Activated naive CD4-positive, alpha-beta T cell treated with anti-CD3 and anti-CD28 coated beads, Interleukin-2, amount 10 ng/mL, durations not matched to agents 7 days and 5 days (primary cell): Measurements from ENCODE around the gene FAM89B.

Source experiments
- CTCF ChIA-PET: fragments of 350-600 bp; sonication (Branson Sonifier 250); formaldehyde crosslinking; loops from one replicate; lab custom pipeline; 2021; ENCODE audit warnings: antibody characterized with exemption; lab: Charles Lee
- DNase-seq: peaks from one replicate; pipeline ENCODE4 v3.0.0-alpha.2; 2020
- H3K27ac Mint-ChIP-seq: one replicate; pipeline ENCODE4 v1.8.0; 2021; ENCODE audit warnings: mild to moderate bottlenecking, moderate library complexity, mixed read lengths
- H3K27me3 Mint-ChIP-seq: one replicate; pipeline ENCODE4 v1.8.0; 2021; ENCODE audit warnings: mild to moderate bottlenecking, mixed read lengths
- H3K36me3 Mint-ChIP-seq: one replicate; pipeline ENCODE4 v1.8.0; 2021; ENCODE audit warnings: mixed read lengths
- H3K4me1 Mint-ChIP-seq: one replicate; pipeline ENCODE4 v1.8.0; 2021; ENCODE audit warnings: mixed read lengths
- H3K4me3 Mint-ChIP-seq: one replicate; pipeline ENCODE4 v1.8.0; 2021; ENCODE audit warnings: mild to moderate bottlenecking, moderate library complexity, mixed read lengths
- H3K9me3 Mint-ChIP-seq: one replicate; pipeline ENCODE4 v1.8.0; 2021; ENCODE audit warnings: mixed read lengths

FAM89B gene

DNA sequence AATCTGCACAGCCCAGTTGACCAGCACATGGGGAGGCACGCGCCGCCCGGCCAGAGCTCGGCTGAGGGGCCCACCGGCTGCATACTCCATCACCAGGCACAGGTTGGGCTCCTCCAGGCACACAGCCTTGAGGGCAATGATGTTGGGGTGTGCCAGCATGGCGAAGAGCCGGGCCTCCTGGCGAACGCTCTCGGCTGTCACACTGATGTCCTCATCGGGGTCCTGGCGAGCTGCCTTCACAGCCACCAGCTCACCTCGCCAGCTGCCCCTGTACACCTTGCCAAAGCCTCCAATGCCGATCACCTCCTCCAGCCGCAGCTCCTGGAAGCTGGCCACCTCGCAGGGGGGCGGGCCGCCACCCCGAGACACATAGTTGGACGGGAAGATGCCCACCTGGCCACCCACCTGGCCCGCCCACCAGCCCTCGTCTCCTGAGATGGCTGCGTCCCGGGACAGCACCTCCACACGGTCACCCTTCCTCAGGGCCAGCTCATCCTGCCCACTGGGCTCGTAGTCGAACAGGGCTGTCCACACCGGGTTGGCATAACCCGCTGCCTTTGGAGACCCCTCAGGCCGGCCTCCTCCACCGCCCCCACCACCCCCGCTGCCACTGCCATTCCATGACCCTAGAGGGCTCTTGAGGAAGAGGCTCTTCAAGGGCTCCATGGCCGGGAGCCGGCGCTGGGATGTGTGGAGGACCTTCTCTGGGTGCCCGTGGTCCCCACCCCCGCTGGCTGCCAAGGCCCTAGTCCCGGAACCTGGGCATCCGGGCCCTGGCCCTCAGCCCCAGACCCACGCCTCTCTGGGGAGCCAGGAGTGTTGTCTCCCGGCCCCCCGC is 41.0 kb downstream of the FAM89B start:
- peak overlapping the region; percentile 97 for H3K27ac Mint-ChIP-seq
- H3K27me3 Mint-ChIP-seq: no peaks in the 10 kb centered on the region
- CTCF ChIA-PET: interaction anchor here (1.0 to 2.0 kb wide), 8 partner anchors 10 to 73 kb away, joined by 3 to 11 read pairs (median 4); partner anchors contain the start of gene SIPA1
- H3K9me3 Mint-ChIP-seq: no peaks in the 10 kb centered on the region
- H3K36me3 Mint-ChIP-seq: peaks cover 37% of the 10 kb centered on the region
- H3K4me1 Mint-ChIP-seq: peaks cover 63% of the 10 kb centered on the region
- peak overlapping the region; percentile 97 for H3K4me3 Mint-ChIP-seq
- no peak for DNase-seq

DNA sequence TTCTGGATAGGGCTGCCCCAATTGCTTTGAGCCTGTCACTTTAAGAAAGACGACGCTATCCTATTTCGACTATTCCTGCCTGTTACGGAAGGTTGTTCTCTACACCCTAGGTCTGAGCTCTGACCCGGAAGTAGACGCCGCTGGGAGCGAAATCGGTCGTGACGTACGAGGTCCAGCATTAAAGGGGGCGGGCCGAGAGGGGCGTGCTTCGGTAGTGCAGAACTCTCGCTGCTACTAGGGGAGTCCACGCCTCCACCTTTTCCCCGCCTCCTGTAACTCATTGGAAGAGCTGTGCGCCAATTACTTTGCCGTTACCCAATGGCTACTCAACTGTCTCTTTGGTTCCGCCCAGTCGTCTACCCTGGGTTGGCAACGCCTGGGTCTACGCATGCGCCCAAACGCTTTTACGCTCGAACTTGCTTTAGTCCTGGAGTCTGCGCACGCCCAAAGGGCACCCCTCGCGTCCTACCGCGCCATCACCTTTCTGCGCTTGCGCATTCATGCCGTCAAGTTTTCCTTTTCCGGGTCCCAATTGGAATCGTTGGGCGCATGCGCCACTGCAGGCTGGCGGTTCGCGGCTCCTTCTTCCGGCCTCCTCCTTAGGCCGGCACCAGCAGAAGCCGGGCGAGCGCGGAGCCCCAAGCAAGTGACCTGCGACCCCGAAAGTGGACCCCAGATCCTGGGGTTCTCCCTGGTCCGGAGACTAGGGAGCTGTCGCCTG is 43.1 kb downstream of the FAM89B start, which contains the start of gene PCNX3:
Gene PCNX3 (plus strand): TSS at position 548 of the 721 bp plus-strand sequence. CDS start 536 bp downstream, outside the sequence.
- CTCF ChIA-PET: interaction anchor here (0.6 to 1.8 kb wide), 12 partner anchors 8 to 452 kb away, joined by 3 to 8 read pairs (median 4); partner anchors contain the start of genes FAM89B, KCNK7 and ZNRD2
- no peaks in the 10 kb centered on the region for H3K27me3 Mint-ChIP-seq
- H3K36me3 Mint-ChIP-seq: peaks cover 33% of the 10 kb centered on the region
- H3K27ac Mint-ChIP-seq: peak within 1 kb of the TSS; percentile 97
- peaks cover 48% of the 10 kb centered on the region for H3K4me1 Mint-ChIP-seq
- peak within 1 kb of the TSS; percentile 97 for H3K4me3 Mint-ChIP-seq
- DNase-seq: peak; percentile 100
- H3K9me3 Mint-ChIP-seq: no peaks in the 10 kb centered on the region

DNA sequence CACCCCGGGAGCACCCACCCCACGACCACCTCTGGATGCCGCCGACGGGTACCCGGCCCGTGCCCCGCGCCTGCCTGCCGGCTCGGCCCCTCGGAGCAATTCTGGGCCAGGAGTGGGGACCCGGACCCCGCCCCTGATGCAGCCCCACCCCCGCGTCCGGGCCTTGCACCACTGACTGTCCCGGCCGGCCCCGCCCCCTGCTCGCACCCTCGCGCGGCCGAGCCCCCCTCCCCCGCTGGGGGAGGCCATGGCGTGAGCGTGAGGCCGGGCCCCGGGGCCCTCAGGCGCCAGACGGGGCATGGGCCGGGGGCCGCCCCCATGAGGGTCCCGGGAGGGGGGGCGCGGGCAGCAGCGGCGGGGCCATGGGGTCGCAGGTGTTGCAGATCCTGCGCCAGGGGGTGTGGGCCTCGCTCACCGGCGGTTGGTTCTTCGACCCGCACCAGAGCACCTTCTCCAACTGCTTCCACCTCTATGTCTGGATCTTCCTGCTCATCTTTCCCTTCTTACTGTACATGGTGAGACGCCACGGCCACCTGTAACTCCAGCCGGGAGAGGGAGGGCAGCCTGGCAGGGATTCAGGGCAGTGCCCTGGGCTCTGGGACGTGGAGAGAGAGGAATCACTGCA is 43.7 kb downstream of the FAM89B start:
- CTCF ChIA-PET: interaction anchor here (1.1 to 1.8 kb wide), 7 partner anchors 10 to 164 kb away, joined by 3 to 8 read pairs (median 5); partner anchors contain the start of gene KCNK7
- no peaks in the 10 kb centered on the region for H3K27me3 Mint-ChIP-seq
- peak overlapping the region; percentile 97 for H3K27ac Mint-ChIP-seq
- H3K4me1 Mint-ChIP-seq: peaks cover 42% of the 10 kb centered on the region
- H3K36me3 Mint-ChIP-seq: peaks cover 33% of the 10 kb centered on the region
- peak overlapping the region; percentile 97 for H3K4me3 Mint-ChIP-seq
- DNase-seq: peak; percentile 67
- no peaks in the 10 kb centered on the region for H3K9me3 Mint-ChIP-seq

DNA sequence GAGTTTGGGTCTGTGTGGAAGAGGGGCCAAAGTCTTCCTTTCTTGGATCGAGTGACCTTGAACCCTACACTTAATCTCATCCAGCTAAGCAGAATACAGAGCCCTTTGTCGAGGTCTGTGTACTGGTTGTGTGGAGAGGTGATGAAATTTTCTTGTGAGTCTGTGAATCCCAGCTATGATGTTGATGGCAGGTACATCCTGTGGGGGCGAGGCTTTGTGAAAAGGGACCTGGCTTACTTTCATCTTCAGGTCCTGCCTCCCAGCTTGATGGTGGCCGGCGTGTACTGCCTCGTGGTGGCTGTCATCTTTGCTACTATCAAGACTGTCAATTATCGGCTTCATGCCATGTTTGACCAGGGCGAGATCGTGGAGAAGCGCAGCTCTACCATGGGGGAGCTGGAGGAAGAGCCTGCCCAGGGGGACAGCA is 44.2 kb downstream of the FAM89B start:
- peaks cover 38% of the 10 kb centered on the region for H3K4me1 Mint-ChIP-seq
- DNase-seq: peak; percentile 62
- H3K27ac Mint-ChIP-seq: peak overlapping the region; percentile 87
- H3K4me3 Mint-ChIP-seq: peak overlapping the region; percentile 91
- CTCF ChIA-PET: interaction anchor here (1.1 to 1.8 kb wide), 4 partner anchors 9 to 163 kb away, joined by 3 to 8 read pairs (median 5); no protein-coding TSS in a partner anchor
- no peaks in the 10 kb centered on the region for H3K27me3 Mint-ChIP-seq
- H3K9me3 Mint-ChIP-seq: no peaks in the 10 kb centered on the region
- H3K36me3 Mint-ChIP-seq: peaks cover 35% of the 10 kb centered on the region

DNA sequence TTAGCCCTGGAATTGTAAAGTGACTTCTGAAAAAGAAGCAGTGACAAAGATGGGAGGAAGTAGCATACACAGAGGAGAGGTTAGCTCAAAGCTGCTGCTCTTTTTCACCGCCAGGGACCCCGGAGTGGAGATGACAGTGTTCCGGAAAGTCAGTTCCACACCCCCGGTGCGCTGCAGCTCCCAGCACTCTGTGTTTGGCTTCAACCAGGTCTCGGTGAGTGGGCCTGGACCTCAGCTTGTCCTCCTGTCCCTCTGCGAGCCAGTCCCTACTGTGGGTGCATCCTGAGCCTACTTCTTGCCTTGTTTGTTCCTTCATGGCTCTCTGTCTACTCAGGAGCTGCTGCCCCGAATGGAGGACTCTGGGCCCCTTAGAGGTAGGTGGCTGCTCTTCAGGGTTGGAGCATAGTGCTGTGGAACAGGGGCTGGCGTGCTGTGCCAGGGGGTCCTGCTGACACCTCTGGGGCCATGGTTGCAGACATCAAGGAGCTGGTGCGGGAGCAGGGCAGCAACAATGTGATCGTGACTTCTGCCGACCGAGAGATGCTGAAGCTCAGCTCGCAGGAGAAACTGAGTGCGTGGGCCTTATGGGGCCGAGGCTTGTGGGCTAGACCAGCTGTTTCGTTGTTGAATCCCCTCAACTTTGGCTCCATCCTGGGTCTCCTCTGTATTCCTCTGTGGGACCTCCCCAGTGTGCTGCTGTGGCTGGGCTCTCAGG is 45.0 kb downstream of the FAM89B start:
- DNase-seq: no peak
- CTCF ChIA-PET: interaction anchor here (1.1 to 1.8 kb wide), 4 partner anchors 9 to 162 kb away, joined by 3 to 8 read pairs (median 5); no protein-coding TSS in a partner anchor
- H3K27me3 Mint-ChIP-seq: no peaks in the 10 kb centered on the region
- H3K36me3 Mint-ChIP-seq: peaks cover 31% of the 10 kb centered on the region
- H3K27ac Mint-ChIP-seq: peak overlapping the region; percentile 87
- H3K4me1 Mint-ChIP-seq: peaks cover 31% of the 10 kb centered on the region
- peak overlapping the region; percentile 91 for H3K4me3 Mint-ChIP-seq
- H3K9me3 Mint-ChIP-seq: no peaks in the 10 kb centered on the region

DNA sequence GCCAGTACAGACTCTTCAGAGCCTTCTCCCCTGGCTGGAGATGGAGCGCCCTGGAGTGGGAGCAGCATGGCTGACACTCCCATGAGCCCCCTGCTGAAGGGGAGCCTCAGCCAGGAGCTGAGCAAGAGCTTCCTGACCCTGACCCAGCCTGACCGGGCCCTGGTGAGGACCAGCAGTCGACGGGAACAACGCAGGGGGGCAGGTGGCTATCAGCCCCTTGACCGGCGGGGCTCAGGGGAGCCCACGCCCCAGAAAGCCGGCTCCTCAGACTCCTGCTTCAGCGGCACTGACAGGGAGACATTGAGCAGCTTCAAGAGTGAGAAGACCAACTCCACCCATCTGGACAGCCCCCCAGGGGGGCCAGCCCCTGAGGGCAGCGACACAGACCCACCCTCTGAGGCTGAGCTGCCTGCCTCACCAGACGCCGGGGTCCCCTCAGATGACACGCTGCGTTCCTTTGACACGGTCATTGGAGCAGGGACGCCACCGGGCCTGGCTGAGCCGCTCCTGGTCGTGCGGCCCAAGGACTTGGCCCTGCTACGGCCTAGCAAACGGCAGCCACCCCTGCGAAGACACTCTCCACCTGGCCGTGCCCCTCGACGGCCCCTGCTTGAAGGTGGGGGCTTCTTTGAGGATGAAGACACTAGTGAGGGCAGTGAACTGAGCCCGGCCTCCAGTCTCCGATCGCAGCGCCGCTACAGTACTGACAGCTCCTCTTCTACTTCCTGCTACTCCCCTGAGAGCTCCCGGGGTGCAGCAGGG is 45.8 kb downstream of the FAM89B start:
- Mint-ChIP-seq H3K27me3 (no peaks in the 10 kb centered on the region), H3K9me3 (no peaks in the 10 kb centered on the region), H3K4me1 (peaks cover 22% of the 10 kb centered on the region), H3K4me3 (peak overlapping the region; percentile 91), H3K36me3 (peaks cover 32% of the 10 kb centered on the region), H3K27ac (peak overlapping the region; percentile 33)
- CTCF ChIA-PET: interaction anchor here (1.4 to 1.8 kb wide), 2 partner anchors 15 to 77 kb away, joined by 3 to 8 read pairs; no protein-coding TSS in a partner anchor
- no peak for DNase-seq

DNA sequence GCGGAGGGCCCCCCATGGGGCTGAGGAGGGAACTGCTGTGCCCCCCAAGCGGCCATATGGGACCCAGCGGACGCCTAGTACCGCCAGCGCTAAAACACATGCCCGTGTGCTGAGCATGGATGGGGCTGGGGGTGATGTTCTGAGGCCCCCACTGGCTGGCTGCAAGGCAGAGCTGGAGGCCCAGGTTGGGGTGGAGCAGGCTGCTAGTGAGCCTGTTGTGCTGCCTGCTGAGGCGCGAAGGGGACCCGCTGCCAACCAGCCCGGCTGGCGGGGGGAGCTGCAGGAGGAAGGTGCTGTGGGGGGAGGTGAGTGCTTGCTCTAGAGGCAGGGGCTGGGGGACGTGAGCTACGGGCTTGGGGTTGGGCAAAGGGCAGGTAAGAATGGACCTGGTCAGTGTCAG is 46.4 kb downstream of the FAM89B start:
- no peak overlapping the region for H3K4me3 Mint-ChIP-seq
- H3K36me3 Mint-ChIP-seq: peaks cover 30% of the 10 kb centered on the region
- H3K9me3 Mint-ChIP-seq: no peaks in the 10 kb centered on the region
- no peaks in the 10 kb centered on the region for H3K27me3 Mint-ChIP-seq
- peak overlapping the region; percentile 58 for H3K27ac Mint-ChIP-seq
- CTCF ChIA-PET: interaction anchor here (1.4 kb wide), 1 partner anchor 15 kb away, joined by 3 read pairs; no protein-coding TSS in a partner anchor
- no peak for DNase-seq
- H3K4me1 Mint-ChIP-seq: peaks cover 21% of the 10 kb centered on the region

DNA sequence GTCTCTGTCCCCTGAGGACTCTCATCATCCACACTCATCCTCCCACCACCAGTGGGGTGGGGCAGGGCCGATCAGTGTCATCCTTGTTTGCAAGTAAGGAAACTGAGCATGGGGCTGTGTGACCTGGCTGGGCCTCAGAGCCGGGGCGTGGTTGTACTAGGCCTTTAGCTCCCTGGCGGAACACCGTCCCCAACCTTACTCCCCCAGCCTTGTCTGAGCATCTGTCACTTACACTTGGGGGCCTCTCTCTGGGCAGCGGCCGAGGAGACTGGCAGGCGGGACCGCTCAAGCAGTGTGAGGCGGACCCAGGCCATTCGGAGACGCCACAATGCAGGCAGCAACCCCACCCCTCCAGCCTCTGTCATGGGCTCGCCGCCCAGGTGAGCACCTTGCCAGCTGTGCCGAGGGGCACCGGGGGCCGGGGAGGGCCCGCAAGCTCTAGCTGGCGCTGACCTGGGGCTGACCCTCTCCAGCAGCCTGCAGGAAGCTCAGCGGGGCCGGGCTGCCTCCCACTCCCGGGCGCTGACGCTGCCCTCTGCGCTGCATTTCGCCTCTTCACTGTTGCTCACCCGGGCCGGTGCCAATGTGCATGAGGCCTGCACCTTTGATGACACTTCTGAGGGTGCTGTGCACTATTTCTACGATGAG is 47.1 kb downstream of the FAM89B start:
- peaks cover 21% of the 10 kb centered on the region for H3K4me1 Mint-ChIP-seq
- H3K36me3 Mint-ChIP-seq: peaks cover 30% of the 10 kb centered on the region
- no peaks in the 10 kb centered on the region for H3K27me3 Mint-ChIP-seq
- H3K27ac Mint-ChIP-seq: peak overlapping the region; percentile 58
- CTCF ChIA-PET: interaction anchor here (1.4 kb wide), 1 partner anchor 16 kb away, joined by 3 read pairs; no protein-coding TSS in a partner anchor
- H3K9me3 Mint-ChIP-seq: no peaks in the 10 kb centered on the region
- no peak for DNase-seq
- H3K4me3 Mint-ChIP-seq: no peak overlapping the region

DNA sequence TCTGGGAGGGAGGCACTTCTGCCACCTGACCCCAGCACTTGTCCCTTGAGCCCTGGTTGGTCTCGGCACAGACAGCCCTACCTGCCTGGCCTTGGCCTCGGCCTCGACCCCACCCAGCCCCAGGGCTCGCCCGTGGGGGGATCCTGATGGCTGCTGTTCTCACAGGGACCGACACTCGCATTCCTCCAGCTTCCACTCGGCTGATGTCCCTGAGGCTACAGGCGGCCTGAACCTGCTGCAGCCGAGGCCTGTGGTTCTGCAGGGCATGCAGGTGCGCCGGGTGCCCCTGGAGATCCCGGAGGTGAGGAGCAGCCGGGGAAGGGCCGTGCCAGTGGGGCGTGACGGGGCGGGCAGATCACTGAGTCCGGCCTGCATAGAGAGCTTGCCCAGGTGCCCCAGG is 48.3 kb downstream of the FAM89B start:
- Mint-ChIP-seq H3K27ac (no peak overlapping the region), H3K4me3 (no peak overlapping the region), H3K27me3 (no peaks in the 10 kb centered on the region), H3K9me3 (no peaks in the 10 kb centered on the region), H3K36me3 (peaks cover 31% of the 10 kb centered on the region), H3K4me1 (peaks cover 21% of the 10 kb centered on the region)
- CTCF ChIA-PET: no interaction called here
- DNase-seq: no peak

DNA sequence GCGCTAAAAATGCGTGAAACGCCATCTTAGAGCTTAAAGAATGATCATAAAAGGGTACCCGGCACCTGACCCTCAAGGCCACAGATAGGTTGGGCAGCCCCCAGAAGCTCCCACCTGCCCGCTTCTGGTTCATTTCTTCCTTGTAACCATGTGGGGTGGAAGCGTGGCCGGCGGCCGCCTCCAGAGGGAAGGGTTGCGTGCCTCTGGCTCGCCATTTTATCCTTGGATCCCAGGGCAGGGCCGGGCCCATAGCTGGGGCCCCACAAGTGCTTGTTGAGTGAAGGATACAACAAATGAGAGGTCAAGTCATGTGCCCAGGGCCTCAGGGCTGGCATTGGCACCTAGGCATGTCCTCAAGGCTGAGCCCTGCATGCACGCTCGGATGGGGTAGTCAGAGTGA is 49.1 kb downstream of the FAM89B start:
- Mint-ChIP-seq H3K9me3 (no peaks in the 10 kb centered on the region), H3K27ac (peak overlapping the region; percentile 19), H3K4me3 (no peak overlapping the region), H3K27me3 (no peaks in the 10 kb centered on the region), H3K4me1 (peaks cover 25% of the 10 kb centered on the region), H3K36me3 (peaks cover 35% of the 10 kb centered on the region)
- CTCF ChIA-PET: no interaction called here
- no peak for DNase-seq

DNA sequence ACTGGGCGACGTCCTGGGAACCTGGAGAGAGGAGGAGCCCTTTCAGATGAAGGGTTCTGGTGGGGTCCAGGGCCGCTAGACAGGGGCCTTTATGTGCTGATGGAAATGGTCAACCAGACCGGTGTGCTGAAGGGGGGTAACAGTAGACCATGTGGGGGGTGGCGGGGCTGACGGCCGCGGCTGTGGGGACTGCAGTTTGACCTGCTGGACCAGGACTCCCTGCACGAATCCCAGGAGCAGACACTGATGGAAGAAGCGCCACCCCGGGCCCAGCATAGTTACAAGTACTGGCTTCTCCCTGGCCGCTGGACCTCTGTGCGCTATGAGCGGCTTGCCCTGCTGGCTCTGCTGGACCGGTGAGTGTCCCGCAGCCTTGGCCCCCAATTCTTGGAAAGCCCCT is 49.7 kb downstream of the FAM89B start:
- CTCF ChIA-PET: no interaction called here
- Mint-ChIP-seq H3K4me1 (peaks cover 20% of the 10 kb centered on the region), H3K9me3 (no peaks in the 10 kb centered on the region), H3K4me3 (no peak overlapping the region), H3K27ac (no peak overlapping the region), H3K27me3 (no peaks in the 10 kb centered on the region), H3K36me3 (peaks cover 34% of the 10 kb centered on the region)
- DNase-seq: no peak

DNA sequence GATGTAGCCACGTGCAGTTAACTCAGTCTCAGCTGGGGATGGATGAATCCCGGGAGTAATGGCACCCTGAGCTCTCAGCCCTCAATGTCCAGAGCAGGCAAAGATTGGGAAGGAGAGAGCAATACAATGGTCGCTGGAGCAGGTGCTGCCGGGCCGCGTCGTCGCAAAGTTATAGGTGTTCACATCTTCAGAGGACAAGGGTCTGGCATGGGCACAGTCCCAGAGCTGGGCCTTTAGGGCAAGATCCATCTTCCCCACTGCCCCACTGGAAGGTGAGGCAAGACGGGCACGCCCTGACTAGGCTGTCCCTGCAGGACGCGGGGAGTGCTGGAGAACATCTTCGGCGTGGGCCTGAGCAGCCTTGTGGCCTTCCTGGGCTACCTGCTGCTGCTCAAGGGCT is 50.8 kb downstream of the FAM89B start:
- Mint-ChIP-seq H3K27me3 (no peaks in the 10 kb centered on the region), H3K36me3 (peaks cover 37% of the 10 kb centered on the region), H3K9me3 (no peaks in the 10 kb centered on the region), H3K4me1 (peaks cover 14% of the 10 kb centered on the region), H3K27ac (peak overlapping the region; percentile 2), H3K4me3 (no peak overlapping the region)
- DNase-seq: no peak
- CTCF ChIA-PET: interaction anchor here (1.4 to 1.5 kb wide), 2 partner anchors 8 to 29 kb away, joined by 3 read pairs; no protein-coding TSS in a partner anchor
